ENCODE results near the gene PACS1.

Gene PACS1

GRCh38 chr11:66048547-66049323 is 21.3 kb upstream of the PACS1 start, which contains the start of gene GAL3ST3:
TSS of gene GAL3ST3 (minus strand) at chr11:66049161. CDS start at chr11:66045415, 3,746 bp downstream.
- peak within 1 kb of the TSS; percentile 23 for H3K4me3 ChIP-seq (ENCODE audit: low read depth, low read length)
- DNase-seq (ENCODE audit: low read depth), result no peak

GRCh38 chr11:66050581-66051231 is 19.4 kb upstream of the PACS1 start:
- no peak overlapping the region for H3K4me3 ChIP-seq (ENCODE audit: low read depth, low read length)
- no peak for DNase-seq (ENCODE audit: low read depth)

DNA sequence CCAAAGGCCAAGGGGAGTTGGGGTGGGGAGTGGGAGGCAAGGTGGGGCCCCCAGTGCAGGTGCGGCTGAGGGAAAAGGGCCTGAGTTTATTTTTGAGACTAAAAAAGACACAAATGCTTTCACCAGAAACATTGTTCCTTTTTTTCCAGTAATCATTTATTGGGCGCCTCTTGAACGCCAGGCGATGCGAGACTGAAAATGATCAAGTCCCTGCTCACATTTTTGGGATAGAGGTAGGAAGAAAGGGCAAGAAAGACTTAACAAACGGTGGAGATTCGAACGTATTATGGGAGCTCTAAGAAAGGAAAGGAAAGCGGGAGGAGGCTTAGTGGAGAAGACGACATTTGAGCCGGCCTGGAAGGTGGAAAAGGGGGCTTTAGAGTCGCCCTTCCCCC is 18.7 kb upstream of the PACS1 start:
- DNase-seq (ENCODE audit: low read depth), result no peak
- H3K4me3 ChIP-seq (ENCODE audit: low read depth, low read length), result peak overlapping the region; percentile 97

- H3K4me3 ChIP-seq (ENCODE audit: low read depth, low read length), result peak within 1 kb of the TSS; percentile 97
- peak; percentile 95 for DNase-seq (ENCODE audit: low read depth)
These were observed 18.1 kb upstream of the PACS1 start, which contains the start of gene SF3B2 for GRCh38 chr11:66051766-66052663. TSS of gene SF3B2 (plus strand) at chr11:66052364. CDS start at chr11:66052385, 21 bp downstream.

DNA sequence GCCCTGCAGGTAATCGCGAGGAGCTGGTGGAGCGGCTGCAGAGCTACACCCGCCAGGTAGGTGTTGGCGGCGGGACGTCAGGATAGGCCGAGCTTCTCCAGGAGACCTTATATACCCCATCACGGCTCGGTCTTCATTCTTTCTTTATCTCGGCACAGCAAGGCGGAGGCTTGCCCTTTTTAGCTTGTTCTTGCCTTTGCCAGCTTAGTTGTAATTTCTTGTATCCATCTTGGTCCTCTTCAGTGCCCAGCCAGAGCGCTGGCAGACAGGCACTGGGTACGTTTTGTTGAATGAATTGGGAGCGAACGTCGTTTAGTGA is 17.4 kb upstream of the PACS1 start:
- peak overlapping the region; percentile 97 for H3K4me3 ChIP-seq (ENCODE audit: low read depth, low read length)
- no peak for DNase-seq (ENCODE audit: low read depth)

DNA sequence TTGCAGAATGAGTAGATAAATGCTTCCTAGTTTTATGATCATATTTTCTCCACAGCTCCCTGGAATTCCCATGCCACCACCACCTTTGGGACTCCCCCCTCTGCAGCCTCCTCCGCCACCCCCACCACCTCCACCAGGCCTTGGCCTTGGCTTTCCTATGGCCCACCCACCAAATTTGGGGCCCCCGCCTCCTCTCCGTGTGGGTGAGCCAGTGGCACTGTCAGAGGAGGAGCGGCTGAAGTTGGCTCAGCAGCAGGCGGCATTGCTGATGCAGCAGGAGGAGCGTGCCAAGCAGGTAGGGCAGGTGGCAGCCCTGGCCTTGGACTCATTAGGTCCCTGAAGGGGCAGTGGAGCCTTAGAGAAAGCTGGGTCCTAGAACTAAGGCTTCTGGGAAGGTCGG is 15.1 kb upstream of the PACS1 start:
- H3K4me3 ChIP-seq (ENCODE audit: low read depth, low read length), result no peak overlapping the region
- no peak for DNase-seq (ENCODE audit: low read depth)

GRCh38 chr11:66056501-66056900 is 13.6 kb upstream of the PACS1 start:
- DNase-seq (ENCODE audit: low read depth), result no peak
- H3K4me3 ChIP-seq (ENCODE audit: low read depth, low read length), result no peak overlapping the region

DNA sequence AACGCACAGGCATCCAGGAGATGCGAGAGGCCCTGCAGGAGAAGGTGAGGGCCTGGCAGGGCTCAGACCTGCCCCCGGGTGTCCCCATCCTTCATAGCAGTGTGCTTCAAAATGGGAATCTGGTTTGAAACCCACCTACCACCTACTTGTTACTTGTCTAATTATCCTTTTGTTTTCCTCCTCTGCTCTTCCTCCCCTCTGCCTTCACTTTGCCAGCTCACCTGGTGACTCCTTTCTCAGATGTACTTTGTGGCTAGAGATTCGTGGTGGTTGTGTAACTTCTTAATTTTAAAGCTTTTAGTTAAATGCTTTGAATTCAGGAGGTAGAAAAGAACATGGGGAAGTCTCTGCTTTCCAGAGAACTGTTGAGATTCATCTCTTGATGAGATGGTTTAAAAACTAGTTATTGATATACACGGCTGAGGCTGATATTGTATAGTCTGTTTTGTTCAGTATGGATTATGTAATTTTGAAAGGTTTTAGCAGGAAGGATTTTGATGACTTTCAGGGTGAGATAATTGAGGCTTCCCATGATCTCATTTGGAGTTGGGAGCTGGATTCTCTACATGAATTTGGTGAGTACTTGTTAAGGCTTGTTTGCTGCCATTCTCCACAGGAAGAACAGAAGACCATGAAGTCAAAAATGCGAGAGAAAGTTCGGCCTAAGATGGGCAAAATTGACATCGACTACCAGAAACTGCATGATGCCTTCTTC is 9.9 kb upstream of the PACS1 start:
- H3K4me3 ChIP-seq (ENCODE audit: low read depth, low read length), result no peak overlapping the region
- DNase-seq (ENCODE audit: low read depth), result no peak

DNA sequence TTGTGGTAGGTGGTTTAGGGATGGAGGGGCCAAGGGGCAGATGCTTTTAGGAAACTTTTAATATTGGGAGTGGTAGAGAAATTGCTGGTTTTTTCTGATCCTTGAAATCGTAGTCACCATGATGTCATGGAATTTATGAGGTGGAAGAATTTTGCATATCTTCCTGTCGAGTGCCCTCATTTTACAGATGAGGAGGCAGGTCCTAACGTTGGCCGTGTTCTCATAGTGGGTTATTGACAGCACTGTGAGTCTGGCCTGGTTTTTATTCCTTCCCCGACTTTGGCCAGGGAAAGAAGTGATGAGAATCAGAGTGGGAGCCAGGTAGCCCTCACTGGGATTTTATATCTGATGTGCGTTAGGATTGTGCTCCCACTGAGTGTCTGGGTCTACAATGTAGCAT is 8.8 kb upstream of the PACS1 start:
- DNase-seq (ENCODE audit: low read depth), result no peak
- no peak overlapping the region for H3K4me3 ChIP-seq (ENCODE audit: low read depth, low read length)

DNA sequence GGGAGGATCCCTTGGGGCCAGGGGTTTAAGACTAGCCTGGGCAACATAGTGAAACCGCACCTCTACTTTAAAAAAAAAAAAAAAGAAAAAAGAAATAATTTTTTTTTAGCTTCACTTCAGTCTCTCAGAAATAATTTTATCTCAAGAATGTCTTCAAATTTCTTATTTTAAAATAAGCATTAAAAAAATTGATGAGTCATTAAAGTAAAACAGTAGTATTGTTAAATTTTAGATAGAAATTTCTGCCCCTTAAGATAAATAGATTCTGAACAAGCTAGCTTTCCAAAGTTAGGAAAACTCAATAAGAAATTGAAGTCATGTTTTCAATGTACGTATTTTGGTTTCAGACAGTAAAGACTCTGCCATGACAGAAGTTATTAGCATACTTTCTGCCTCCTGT is 7.7 kb upstream of the PACS1 start:
- DNase-seq (ENCODE audit: low read depth), result no peak
- no peak overlapping the region for H3K4me3 ChIP-seq (ENCODE audit: low read depth, low read length)

- no peak overlapping the region for H3K4me3 ChIP-seq (ENCODE audit: low read depth, low read length)
- no peak for DNase-seq (ENCODE audit: low read depth)
These were observed 6.2 kb upstream of the PACS1 start for GRCh38 chr11:66063900-66064299.

DNA sequence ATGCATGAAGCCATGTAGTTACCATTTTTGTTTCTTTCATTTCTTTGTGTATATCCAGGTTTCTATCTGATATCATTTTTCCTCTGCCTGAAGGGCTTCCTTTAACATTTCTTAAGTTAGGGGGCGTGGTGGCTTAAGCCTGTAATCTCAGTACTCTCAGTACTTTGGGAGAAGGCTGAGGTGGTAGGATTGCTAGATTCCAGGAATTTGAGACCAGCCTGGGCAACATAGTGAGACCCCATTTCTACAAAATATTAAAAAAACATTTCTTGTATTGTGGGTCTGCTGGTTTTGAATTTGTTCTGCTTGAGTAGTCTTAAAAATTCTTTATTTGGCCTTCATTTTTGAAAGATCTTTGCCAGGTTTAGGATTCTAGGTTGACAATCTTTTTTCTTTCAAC is 5.5 kb upstream of the PACS1 start:
- H3K4me3 ChIP-seq (ENCODE audit: low read depth, low read length), result no peak overlapping the region
- DNase-seq (ENCODE audit: low read depth), result no peak

- no peak for DNase-seq (ENCODE audit: low read depth)
- no peak overlapping the region for H3K4me3 ChIP-seq (ENCODE audit: low read depth, low read length)
These were observed 3.3 kb upstream of the PACS1 start for GRCh38 chr11:66066751-66067150.

DNA sequence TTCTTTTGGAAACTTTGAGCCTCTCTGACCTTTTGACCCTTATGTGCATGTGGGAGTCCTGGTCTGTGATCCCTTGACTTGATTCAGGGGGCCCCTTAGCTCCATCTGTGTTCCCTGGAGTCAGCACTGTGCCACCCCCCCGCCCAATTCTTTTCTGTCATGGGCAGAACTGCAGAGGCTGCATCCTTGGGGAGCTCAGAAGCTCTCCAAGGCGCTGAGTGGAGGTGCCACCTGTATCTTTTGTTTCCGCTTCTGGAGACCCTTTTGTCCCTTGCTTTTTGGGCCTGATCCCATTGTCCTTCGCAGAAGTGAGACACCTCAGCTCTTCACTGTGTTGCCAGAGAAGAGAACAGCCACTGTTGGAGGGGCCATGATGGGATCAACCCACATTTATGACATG is 2.4 kb upstream of the PACS1 start:
- no peak overlapping the region for H3K4me3 ChIP-seq (ENCODE audit: low read depth, low read length)

DNA sequence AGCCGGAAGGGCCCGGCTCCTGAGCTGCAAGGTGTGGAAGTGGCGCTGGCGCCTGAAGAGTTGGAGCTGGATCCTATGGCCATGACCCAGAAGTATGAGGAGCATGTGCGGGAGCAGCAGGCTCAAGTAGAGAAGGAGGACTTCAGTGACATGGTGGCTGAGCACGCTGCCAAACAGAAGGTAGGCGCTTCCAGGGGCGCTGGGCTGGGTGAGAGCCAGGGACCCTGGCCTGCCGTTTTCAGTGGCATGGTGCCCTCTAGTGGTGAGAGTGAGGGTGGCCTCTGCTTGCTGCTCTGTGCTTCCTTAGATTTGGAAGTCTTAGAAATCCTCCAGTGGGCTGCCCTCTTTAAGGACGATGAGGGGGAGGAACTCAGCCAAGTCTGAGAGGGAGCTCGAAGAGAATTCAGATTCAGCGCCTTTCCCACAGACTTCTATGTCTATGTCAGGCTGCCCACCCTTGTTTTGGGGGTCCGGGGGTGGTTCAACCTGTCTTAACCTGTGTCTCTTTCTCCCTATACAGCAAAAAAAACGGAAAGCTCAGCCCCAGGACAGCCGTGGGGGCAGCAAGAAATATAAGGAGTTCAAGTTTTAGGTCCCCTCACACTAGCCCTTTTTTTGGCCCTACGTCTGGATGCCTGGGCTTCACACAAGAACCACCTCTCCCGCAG is 1.8 kb upstream of the PACS1 start:
- H3K4me3 ChIP-seq (ENCODE audit: low read depth, low read length), result no peak overlapping the region
- DNase-seq (ENCODE audit: low read depth), result peak; percentile 20

More for the DNA sequence above, 2.4 kb upstream of the PACS1 start:
- no peak for DNase-seq (ENCODE audit: low read depth)

DNA sequence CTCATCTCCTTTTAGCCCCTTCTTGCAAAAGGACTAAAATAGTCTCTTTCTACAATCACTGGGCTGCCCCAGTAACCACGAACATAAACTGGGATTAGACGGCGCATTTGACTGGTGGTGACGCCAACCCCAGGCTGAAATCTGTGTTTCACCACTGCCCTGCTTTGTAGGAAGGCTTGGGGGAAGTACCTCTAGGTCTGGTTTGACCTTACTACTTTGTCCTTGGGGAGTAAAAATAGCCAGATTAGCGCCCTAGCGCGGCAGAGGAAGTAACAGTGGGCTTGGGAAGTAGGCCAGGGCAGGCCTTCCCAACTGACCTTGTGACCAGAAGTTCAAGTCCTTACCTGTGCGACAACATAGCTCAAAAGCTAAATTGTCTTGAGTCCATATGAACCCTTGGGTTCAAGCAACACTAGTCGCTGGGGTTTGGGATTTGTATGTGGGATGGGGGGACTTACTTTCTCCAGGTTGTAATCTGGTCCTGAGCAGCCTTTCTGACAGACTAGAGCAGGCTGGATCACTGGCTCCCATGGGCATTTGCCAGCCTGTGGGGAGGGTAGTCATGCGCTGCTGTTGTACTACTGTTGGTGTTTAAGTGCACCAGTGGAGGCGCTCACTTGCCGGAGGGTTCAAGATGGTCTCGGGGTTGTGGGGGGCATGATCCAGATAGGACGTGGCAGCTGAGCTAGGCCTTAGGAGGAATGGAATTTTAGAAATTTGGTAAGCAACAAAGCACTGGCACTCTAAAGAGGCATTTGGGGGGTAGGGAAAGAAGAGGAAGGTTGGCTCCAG is 953 bp upstream of the PACS1 start:
- peak overlapping the region; percentile 52 for H3K4me3 ChIP-seq (ENCODE audit: low read depth, low read length)
- peak; percentile 17 for DNase-seq (ENCODE audit: low read depth)

DNA sequence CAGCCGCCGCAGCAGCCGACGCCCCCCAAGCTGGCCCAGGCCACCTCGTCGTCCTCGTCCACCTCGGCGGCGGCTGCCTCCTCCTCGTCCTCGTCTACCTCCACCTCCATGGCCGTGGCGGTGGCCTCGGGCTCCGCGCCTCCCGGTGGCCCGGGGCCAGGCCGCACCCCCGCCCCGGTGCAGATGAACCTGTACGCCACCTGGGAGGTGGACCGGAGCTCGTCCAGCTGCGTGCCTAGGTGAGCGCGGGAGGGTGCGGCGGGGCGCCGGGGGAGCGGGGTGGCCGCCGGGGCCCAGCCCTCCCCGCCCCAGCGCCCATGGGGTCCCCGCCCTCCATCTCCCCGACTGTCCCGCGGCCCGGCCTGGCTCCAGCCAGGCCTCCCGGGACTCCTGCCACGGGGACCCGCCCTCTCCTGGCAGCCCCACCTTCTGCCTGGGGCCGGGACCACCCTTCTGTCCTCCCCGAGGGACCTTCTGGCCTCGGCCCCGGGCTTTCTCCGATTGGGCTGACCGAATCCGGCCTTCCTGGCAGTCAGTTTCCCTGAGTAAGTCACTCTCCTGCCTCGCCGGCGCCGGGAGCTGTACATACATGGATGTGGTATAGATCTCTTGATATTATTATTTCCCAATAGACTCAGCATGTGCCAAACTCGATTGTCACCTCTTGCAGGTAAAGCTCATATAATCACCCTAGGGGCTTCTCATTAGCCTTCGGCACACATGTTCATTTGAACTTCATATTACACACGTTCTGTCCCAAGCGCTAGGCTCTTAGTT is 720 bp downstream of the PACS1 start:
- no peak for DNase-seq (ENCODE audit: low read depth)
- peak overlapping the region; percentile 81 for H3K4me3 ChIP-seq (ENCODE audit: low read depth, low read length)

All from skeletal muscle cell (primary cell).